Measurements from ENCODE around the gene GATAD2B.

- TF ChIP-seq MAX (CRISPR knock-in tag; IDR thresholded peaks at IDR 0.05): no peak
- TF ChIP-seq NFE2L1 (CRISPR knock-in tag; IDR thresholded peaks at IDR 0.05): no peak
- TF ChIP-seq CTCF (IDR thresholded peaks at IDR 0.05): no peak
- TF ChIP-seq JUN (CRISPR knock-in tag; IDR thresholded peaks at IDR 0.05): no peak
- no peak for TF ChIP-seq FOXP4 (CRISPR knock-in tag; IDR thresholded peaks at IDR 0.05)
- no peak for TF ChIP-seq ATF3 (CRISPR knock-in tag; conservative IDR thresholded peaks at IDR 0.05)
- no peak for TF ChIP-seq PRDM15 (CRISPR knock-in tag; IDR thresholded peaks at IDR 0.05)
- TF ChIP-seq USF2 (CRISPR knock-in tag; IDR thresholded peaks at IDR 0.05): no peak
- no peak for TF ChIP-seq NFYB (CRISPR knock-in tag; conservative IDR thresholded peaks at IDR 0.05; ENCODE audit: low read depth)
- no peak for TF ChIP-seq AFF4 (CRISPR knock-in tag; IDR thresholded peaks at IDR 0.05; ENCODE audit: borderline replicate concordance)
- no peak for TF ChIP-seq MLX (CRISPR knock-in tag; IDR thresholded peaks at IDR 0.05)
- no peak for TF ChIP-seq TEAD4 (CRISPR knock-in tag; IDR thresholded peaks at IDR 0.05)
- no peak for TF ChIP-seq STAT6 (CRISPR knock-in tag; conservative IDR thresholded peaks at IDR 0.05; ENCODE audit: low read depth)
- no peak for TF ChIP-seq NR3C1 (CRISPR knock-in tag; conservative IDR thresholded peaks at IDR 0.05; ENCODE audit: low read depth)
Measured at GRCh38 chr1:153780551-153780950, 142.2 kb downstream of the GATAD2B start.

All from WTC11 (cell line).